SU-DHL-6 (cell line): ENCODE results near the gene MXI1.
"Not testable (repeated sequence)": the region's sequence is repeated elsewhere in the genome, so short reads cannot be mapped to it uniquely, and the experiment has no call there.

ENCODE experiments used
- H2AFZ ChIP-seq: fragments of 200-600 bp; sonication (generic); 2 replicates; pipeline ENCODE4 v1.6.1; 2014; ENCODE audit warnings: low read depth, mild to moderate bottlenecking, moderate library complexity, mixed read lengths, antibody characterized with exemption, low read length; ENCODE audit not compliant: severe bottlenecking
- H3F3A ChIP-seq: fragments of 200-600 bp; shearing (Covaris generic); 2 replicates; pipeline ENCODE4 v1.6.0; 2016; ENCODE audit warnings: antibody characterized with exemption, mild to moderate bottlenecking; ENCODE audit not compliant: insufficient read depth
- H3K27ac ChIP-seq: fragments of 200-600 bp; sonication (generic); 2 replicates; pipeline ENCODE4 v1.5.1; 2016; ENCODE audit warnings: low read depth, mild to moderate bottlenecking, low read length, moderate library complexity, mixed read lengths
- H3K27me3 ChIP-seq: fragments of 200-600 bp; sonication (generic), shearing (Covaris generic); 2 replicates; pipeline ENCODE4 v1.6.0; 2014; ENCODE audit warnings: mild to moderate bottlenecking, low read length
- H3K36me3 ChIP-seq: fragments of 200-600 bp; sonication (generic); 2 replicates; pipeline ENCODE4 v1.6.1; 2014; ENCODE audit warnings: mild to moderate bottlenecking, low read length, mixed read lengths
- H3K4me2 ChIP-seq: fragments of 300-600, 200-600 bp; shearing (Covaris generic), sonication (generic); 2 replicates; pipeline ENCODE4 v1.6.0; 2014; ENCODE audit warnings: low read length, low read depth, mild to moderate bottlenecking; ENCODE audit not compliant: poor library complexity, severe bottlenecking
- H3K4me3 ChIP-seq: fragments of 200-600 bp; sonication (generic); 2 replicates; pipeline ENCODE4 v1.5.1; 2014; ENCODE audit warnings: antibody characterized with exemption, low read length, mild to moderate bottlenecking, mixed read lengths; ENCODE audit not compliant: insufficient read depth, poor library complexity, severe bottlenecking
- H3K79me2 ChIP-seq: fragments of 200-600 bp; sonication (generic); 2 replicates; pipeline ENCODE4 v1.6.1; 2014; ENCODE audit warnings: mild to moderate bottlenecking, low read length, moderate library complexity; ENCODE audit not compliant: insufficient read depth
- H3K9ac ChIP-seq: fragments of 200-600 bp; sonication (generic); 2 replicates; pipeline ENCODE4 v1.7.0; 2014; ENCODE audit warnings: mild to moderate bottlenecking, low read length
- H3K9me2 ChIP-seq: fragments of 200-600 bp; sonication (generic); replicated peaks from 2 replicates; pipeline ENCODE4 v1.6.1; 2014; ENCODE audit warnings: low read length; ENCODE audit not compliant: insufficient read depth
- H3K9me3 ChIP-seq: fragments of 200-600 bp; sonication (generic); 2 replicates; pipeline ENCODE4 v1.6.1; 2014; ENCODE audit warnings: low read length, mixed read lengths; ENCODE audit not compliant: insufficient read depth
- H4K20me1 ChIP-seq: fragments of 200-600 bp; sonication (generic); 2 replicates; pipeline ENCODE4 v1.6.1; 2014; ENCODE audit warnings: low read depth, mild to moderate bottlenecking, antibody characterized with exemption, low read length, moderate library complexity, mixed read lengths
- CTCF ChIP-seq: fragments of 200-600 bp; sonication (generic); IDR thresholded peaks from one replicate; pipeline ENCODE4 v1.5.1; 2017; ENCODE audit warnings: antibody characterized with exemption, mild to moderate bottlenecking, low read length, moderate library complexity; ENCODE audit not compliant: insufficient read depth, poor library complexity, severe bottlenecking
- EZH2phosphoT487 ChIP-seq: fragments of 200-600 bp; sonication (generic), shearing (Covaris generic); conservative IDR thresholded peaks from 2 replicates; pipeline ENCODE4 v1.6.1; 2018; ENCODE audit warnings: mild to moderate bottlenecking, antibody characterized with exemption, low read length, moderate library complexity, mixed read lengths

The MXI1 gene

GRCh38 chr10:110184398-110184797 is 23.0 kb upstream of the MXI1 start:
- Histone ChIP-seq H3K9me2 (no peaks in the 10 kb centered on the region), H2AFZ (no peak overlapping the region), H3K27me3 (no peaks in the 10 kb centered on the region), H3K9me3 (no peaks in the 10 kb centered on the region), H3K36me3 (no peaks in the 10 kb centered on the region), H3F3A (no peaks in the 10 kb centered on the region), H3K27ac (no peak overlapping the region), H3K4me2 (no peak overlapping the region), H3K4me3 (no peak overlapping the region), H3K9ac (no peak overlapping the region), H3K79me2 (no peaks in the 10 kb centered on the region), H4K20me1 (no peaks in the 10 kb centered on the region)
- TF ChIP-seq EZH2phosphoT487 (no peak), CTCF (no peak)

GRCh38 chr10:110185646-110186182 is 21.7 kb upstream of the MXI1 start:
- H3K27ac ChIP-seq, H3K4me3 ChIP-seq, H3F3A ChIP-seq, H3K4me2 ChIP-seq, H3K27me3 ChIP-seq, H2AFZ ChIP-seq, H3K9me3 ChIP-seq, H4K20me1 ChIP-seq, H3K79me2 ChIP-seq, H3K9ac ChIP-seq, H3K36me3 ChIP-seq, H3K9me2 ChIP-seq: not testable (repeated sequence)

- Histone ChIP-seq H3K9me2 (no peaks in the 10 kb centered on the region), H3K27ac (no peak overlapping the region), H4K20me1 (no peaks in the 10 kb centered on the region), H3F3A (no peaks in the 10 kb centered on the region), H3K79me2 (no peaks in the 10 kb centered on the region), H3K4me2 (no peak overlapping the region), H3K36me3 (no peaks in the 10 kb centered on the region), H3K9me3 (no peaks in the 10 kb centered on the region), H2AFZ (no peak overlapping the region), H3K27me3 (no peaks in the 10 kb centered on the region), H3K9ac (no peak overlapping the region), H3K4me3 (no peak overlapping the region)
- TF ChIP-seq EZH2phosphoT487 = no peak
- no peak for TF ChIP-seq CTCF
These were observed 17.2 kb upstream of the MXI1 start for GRCh38 chr10:110190170-110190569.

GRCh38 chr10:110192552-110192951 is 14.9 kb upstream of the MXI1 start:
- Histone ChIP-seq H3K4me3 (no peak overlapping the region), H3K79me2 (no peaks in the 10 kb centered on the region), H3K27ac (no peak overlapping the region), H3F3A (no peaks in the 10 kb centered on the region), H3K4me2 (no peak overlapping the region), H3K9me3 (no peaks in the 10 kb centered on the region), H3K9me2 (no peaks in the 10 kb centered on the region), H3K9ac (no peak overlapping the region), H3K27me3 (no peaks in the 10 kb centered on the region), H2AFZ (no peak overlapping the region), H4K20me1 (no peaks in the 10 kb centered on the region), H3K36me3 (no peaks in the 10 kb centered on the region)
- no peak for TF ChIP-seq EZH2phosphoT487
- TF ChIP-seq CTCF = no peak
